Measurements from ENCODE around the gene RPL18.
"Not testable (repeated sequence)": the region's sequence is repeated elsewhere in the genome, so short reads cannot be mapped to it uniquely, and the experiment has no call there.

RPL18 gene

DNA sequence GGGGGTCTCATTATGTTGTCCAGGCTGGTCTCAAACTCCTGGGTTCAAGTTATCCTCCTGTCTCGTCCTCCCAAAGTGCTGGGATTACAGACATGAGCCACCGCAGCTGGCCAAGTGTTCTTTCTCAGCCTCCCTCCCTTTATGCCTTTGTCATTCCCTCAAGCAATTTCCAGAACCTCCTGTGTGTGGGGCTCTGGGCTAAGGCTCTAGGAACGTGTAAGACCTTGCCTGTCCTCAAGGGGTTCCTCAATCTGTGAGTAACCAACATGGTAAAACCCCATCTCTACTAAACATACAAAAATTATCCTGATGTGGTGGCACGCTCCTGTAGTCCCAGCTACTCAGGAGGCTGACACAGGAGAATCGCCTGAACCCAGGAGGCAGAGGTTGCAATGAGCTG is 28.0 kb downstream of the RPL18 start:
- no peaks in the 10 kb centered on the region for H3K27me3 ChIP-seq (replicated peaks; ENCODE audit: control insufficient read depth, insufficient read depth, low read length)
- H3K9me3 ChIP-seq (ENCODE audit: control insufficient read depth, low read length): no peaks in the 10 kb centered on the region
- H3K4me1 ChIP-seq (ENCODE audit: control insufficient read depth, insufficient read depth, low read length): peaks cover 11% of the 10 kb centered on the region
- H3K9ac ChIP-seq (ENCODE audit: low read length): no peak overlapping the region
- H3K36me3 ChIP-seq (ENCODE audit: control insufficient read depth, insufficient read depth, low read length, severe bottlenecking): no peaks in the 10 kb centered on the region
- H3K4me3 ChIP-seq (ENCODE audit: low read length): no peak overlapping the region
- no peak for DNase-seq (ENCODE audit: low read depth)

DNA sequence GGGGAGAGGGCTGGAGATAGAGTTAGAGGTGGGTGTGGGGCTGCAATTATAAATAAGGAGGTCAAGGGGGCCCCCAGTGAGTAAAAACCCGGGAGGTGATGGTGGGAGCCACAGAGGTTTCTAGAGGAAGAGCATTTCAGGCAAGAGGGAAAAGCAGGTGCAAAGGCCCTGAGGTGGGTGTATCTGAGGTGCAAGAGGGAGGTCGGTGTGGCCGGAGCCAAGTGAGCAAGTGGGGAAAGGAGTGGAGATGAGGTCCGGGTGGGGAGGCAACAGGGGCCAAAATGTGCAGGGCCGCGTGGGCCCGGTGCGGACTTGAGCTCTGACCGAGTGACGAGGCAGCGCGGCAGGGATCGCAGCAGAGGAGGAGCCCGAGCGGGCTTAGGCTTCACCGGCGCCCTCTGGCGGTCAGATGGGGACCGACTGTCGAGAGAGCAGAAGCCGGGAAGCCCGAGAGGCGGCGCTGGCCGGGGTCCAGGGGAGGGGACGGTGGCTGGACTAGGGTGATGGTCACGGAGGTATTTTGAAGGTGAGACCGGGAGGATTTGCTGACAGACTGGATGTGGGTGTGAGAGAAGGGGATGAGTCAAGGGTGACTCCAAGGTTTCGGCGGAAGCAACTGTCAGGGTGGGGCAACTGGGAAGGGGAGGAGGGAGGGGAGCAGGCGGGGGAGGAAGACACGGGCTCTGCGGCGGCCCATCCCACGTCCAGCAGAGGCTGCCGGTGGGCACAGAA is 30.1 kb downstream of the RPL18 start:
- peaks cover 18% of the 10 kb centered on the region for H3K4me1 ChIP-seq (ENCODE audit: control insufficient read depth, insufficient read depth, low read length)
- H3K36me3 ChIP-seq (ENCODE audit: control insufficient read depth, insufficient read depth, low read length, severe bottlenecking): no peaks in the 10 kb centered on the region
- no peaks in the 10 kb centered on the region for H3K27me3 ChIP-seq (replicated peaks; ENCODE audit: control insufficient read depth, insufficient read depth, low read length)
- peak overlapping the region; percentile 77 for H3K4me3 ChIP-seq (ENCODE audit: low read length)
- no peaks in the 10 kb centered on the region for H3K9me3 ChIP-seq (ENCODE audit: control insufficient read depth, low read length)
- H3K9ac ChIP-seq (ENCODE audit: low read length): peak overlapping the region; percentile 59
- DNase-seq (ENCODE audit: low read depth): peak; percentile 97

DNA sequence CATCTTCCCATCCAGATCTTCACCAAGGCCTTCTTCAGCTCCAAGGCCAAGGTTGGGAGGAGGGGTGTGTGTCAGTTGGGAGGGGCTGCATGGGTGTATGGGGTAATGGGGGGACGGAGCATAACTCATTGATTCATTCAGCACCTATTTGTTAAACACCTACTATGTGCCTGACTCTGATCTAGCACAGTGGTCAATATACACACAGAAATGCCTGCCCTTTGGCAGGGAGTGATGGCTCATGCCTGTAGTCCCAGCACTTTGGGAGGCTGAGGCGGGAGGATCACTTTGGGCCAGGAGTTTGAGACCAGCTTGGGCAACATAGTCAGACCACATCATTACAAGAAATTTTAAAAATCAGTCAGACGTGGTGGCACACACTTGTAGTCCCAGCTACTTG is 31.6 kb downstream of the RPL18 start:
- no peaks in the 10 kb centered on the region for H3K36me3 ChIP-seq (ENCODE audit: control insufficient read depth, insufficient read depth, low read length, severe bottlenecking)
- H3K9me3 ChIP-seq (ENCODE audit: control insufficient read depth, low read length): no peaks in the 10 kb centered on the region
- H3K9ac ChIP-seq (ENCODE audit: low read length): no peak overlapping the region
- peaks cover 19% of the 10 kb centered on the region for H3K4me1 ChIP-seq (ENCODE audit: control insufficient read depth, insufficient read depth, low read length)
- no peak for DNase-seq (ENCODE audit: low read depth)
- no peaks in the 10 kb centered on the region for H3K27me3 ChIP-seq (replicated peaks; ENCODE audit: control insufficient read depth, insufficient read depth, low read length)
- no peak overlapping the region for H3K4me3 ChIP-seq (ENCODE audit: low read length)

DNA sequence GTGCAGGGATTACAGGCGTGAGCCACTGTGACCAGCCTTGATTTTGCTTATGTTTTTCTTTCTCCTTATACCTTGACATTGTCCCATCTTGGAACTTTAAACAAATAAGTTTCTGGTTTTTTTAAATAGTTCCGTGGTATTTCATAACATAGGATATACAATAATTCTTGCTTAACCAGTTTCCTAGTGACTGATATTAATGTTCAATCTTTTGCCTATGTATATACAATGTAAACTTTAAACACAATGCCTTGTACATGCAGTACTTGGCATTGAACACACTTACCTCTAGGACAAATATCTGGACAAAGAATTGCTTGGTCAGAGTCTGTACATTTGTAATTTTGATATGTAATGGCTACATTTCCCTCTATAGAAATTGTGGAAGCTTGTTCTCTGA is 36.8 kb downstream of the RPL18 start:
- H3K4me1 ChIP-seq (ENCODE audit: control insufficient read depth, insufficient read depth, low read length): peaks cover 19% of the 10 kb centered on the region
- H3K4me3 ChIP-seq (ENCODE audit: low read length): no peak overlapping the region
- H3K36me3 ChIP-seq (ENCODE audit: control insufficient read depth, insufficient read depth, low read length, severe bottlenecking): no peaks in the 10 kb centered on the region
- no peak overlapping the region for H3K9ac ChIP-seq (ENCODE audit: low read length)
- DNase-seq (ENCODE audit: low read depth): no peak
- H3K27me3 ChIP-seq (replicated peaks; ENCODE audit: control insufficient read depth, insufficient read depth, low read length): no peaks in the 10 kb centered on the region
- H3K9me3 ChIP-seq (ENCODE audit: control insufficient read depth, low read length): no peaks in the 10 kb centered on the region

DNA sequence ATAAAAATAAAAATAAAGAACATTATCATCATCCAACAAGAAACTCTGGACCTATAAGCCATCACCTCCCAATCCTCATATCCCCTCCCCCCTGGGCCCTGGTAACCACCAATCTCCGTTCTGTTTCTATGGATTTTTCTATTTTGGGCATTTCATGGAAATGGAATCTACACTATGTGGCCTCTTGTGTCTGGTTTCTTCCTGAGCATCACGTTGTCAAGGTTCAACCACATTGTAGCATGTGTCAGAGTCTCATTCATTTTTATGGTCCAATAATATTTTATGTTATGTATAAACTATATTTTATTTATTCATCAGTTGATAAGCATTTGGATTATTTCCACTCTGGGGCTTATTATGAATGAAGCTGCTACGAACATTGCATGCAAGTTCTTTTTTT is 40.1 kb downstream of the RPL18 start:
- no peaks in the 10 kb centered on the region for H3K27me3 ChIP-seq (replicated peaks; ENCODE audit: control insufficient read depth, insufficient read depth, low read length)
- no peak overlapping the region for H3K4me3 ChIP-seq (ENCODE audit: low read length)
- no peaks in the 10 kb centered on the region for H3K9me3 ChIP-seq (ENCODE audit: control insufficient read depth, low read length)
- no peak overlapping the region for H3K9ac ChIP-seq (ENCODE audit: low read length)
- DNase-seq (ENCODE audit: low read depth): no peak
- H3K36me3 ChIP-seq (ENCODE audit: control insufficient read depth, insufficient read depth, low read length, severe bottlenecking): no peaks in the 10 kb centered on the region
- H3K4me1 ChIP-seq (ENCODE audit: control insufficient read depth, insufficient read depth, low read length): peaks cover 1% of the 10 kb centered on the region

DNA sequence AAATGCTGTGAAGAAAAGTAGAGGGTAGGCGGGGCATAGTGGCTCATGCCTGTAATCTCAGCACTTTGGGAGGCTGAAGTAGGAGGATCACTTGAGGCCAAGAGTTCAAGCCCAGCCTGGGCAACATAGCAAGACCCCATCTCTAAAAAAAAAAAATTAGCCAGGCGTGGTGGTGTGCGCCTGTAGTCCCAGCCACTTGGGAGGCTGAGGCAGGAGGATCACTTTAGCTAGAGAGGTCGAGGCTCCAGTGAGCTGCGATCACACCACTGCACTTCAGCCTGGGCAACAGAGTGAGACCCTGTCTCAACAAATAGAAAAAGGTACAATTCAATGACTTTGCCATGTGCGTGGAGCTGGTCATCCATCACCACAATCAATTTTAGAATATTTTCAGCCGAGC is 41.1 kb downstream of the RPL18 start:
- DNase-seq (ENCODE audit: low read depth); H3K27me3 ChIP-seq (replicated peaks; ENCODE audit: control insufficient read depth, insufficient read depth, low read length); H3K9me3 ChIP-seq (ENCODE audit: control insufficient read depth, low read length); H3K4me3 ChIP-seq (ENCODE audit: low read length); H3K36me3 ChIP-seq (ENCODE audit: control insufficient read depth, insufficient read depth, low read length, severe bottlenecking); H3K4me1 ChIP-seq (ENCODE audit: control insufficient read depth, insufficient read depth, low read length); H3K9ac ChIP-seq (ENCODE audit: low read length): not testable (repeated sequence)

DNA sequence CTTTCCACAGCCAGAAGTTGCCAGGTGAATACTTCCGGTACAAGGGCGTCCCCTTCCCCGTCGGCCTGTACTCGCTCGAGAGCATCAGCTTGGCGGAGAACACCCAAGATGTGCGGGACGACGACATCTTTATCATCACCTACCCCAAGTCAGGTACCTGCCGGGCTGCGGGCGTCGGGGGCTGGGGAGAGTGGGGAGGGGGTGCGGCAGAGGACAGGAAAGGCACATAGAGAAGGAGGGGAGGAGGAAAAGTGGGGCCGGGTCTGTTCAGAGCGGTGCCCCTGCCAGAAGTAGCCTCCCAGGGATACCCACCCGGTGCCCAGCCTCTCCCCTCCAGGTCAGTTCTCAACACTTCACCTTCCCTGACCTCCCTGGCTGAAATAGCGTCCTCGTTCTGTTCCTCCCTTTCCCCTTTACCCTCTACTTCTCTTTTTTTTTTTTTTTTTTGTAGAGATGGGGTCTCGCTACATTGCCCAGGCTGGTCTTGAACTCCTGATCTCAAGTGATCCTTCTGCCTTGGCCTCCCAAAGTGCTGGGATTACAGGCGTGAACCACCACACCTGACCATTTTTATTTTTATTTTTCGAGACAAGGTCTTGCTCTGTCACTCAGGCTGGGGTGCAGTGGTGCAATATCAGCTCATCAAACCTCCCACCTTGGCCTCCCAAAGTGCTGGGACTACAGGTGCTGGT is 42.9 kb downstream of the RPL18 start:
- DNase-seq (ENCODE audit: low read depth): no peak
- Histone ChIP-seq H3K9ac (ENCODE audit: low read length) (no peak overlapping the region), H3K9me3 (ENCODE audit: control insufficient read depth, low read length) (no peaks in the 10 kb centered on the region), H3K36me3 (ENCODE audit: control insufficient read depth, insufficient read depth, low read length, severe bottlenecking) (no peaks in the 10 kb centered on the region), H3K4me3 (ENCODE audit: low read length) (no peak overlapping the region), H3K4me1 (ENCODE audit: control insufficient read depth, insufficient read depth, low read length) (no peaks in the 10 kb centered on the region), H3K27me3 (replicated peaks; ENCODE audit: control insufficient read depth, insufficient read depth, low read length) (no peaks in the 10 kb centered on the region)

DNA sequence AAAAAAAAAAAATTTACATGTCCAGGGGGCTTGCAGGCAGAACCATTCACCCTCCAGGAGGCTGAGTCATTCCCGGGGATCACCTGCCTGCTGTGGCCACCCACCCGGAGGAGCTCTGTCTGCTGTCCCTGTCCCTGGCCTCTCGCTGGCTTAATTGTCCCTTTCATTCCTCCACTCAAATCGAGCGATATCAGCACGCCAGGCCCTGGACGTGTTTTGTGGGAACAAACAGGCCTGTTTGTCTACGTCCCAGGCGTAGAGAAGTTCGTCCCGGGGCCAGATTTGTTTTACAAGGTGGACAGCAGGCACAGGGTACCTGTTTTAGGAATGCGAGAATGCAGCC is 45.8 kb downstream of the RPL18 start:
- no peaks in the 10 kb centered on the region for H3K27me3 ChIP-seq (replicated peaks; ENCODE audit: control insufficient read depth, insufficient read depth, low read length)
- peaks cover 6% of the 10 kb centered on the region for H3K4me1 ChIP-seq (ENCODE audit: control insufficient read depth, insufficient read depth, low read length)
- H3K4me3 ChIP-seq (ENCODE audit: low read length): no peak overlapping the region
- H3K9me3 ChIP-seq (ENCODE audit: control insufficient read depth, low read length): no peaks in the 10 kb centered on the region
- no peak overlapping the region for H3K9ac ChIP-seq (ENCODE audit: low read length)
- no peaks in the 10 kb centered on the region for H3K36me3 ChIP-seq (ENCODE audit: control insufficient read depth, insufficient read depth, low read length, severe bottlenecking)
- no peak for DNase-seq (ENCODE audit: low read depth)

DNA sequence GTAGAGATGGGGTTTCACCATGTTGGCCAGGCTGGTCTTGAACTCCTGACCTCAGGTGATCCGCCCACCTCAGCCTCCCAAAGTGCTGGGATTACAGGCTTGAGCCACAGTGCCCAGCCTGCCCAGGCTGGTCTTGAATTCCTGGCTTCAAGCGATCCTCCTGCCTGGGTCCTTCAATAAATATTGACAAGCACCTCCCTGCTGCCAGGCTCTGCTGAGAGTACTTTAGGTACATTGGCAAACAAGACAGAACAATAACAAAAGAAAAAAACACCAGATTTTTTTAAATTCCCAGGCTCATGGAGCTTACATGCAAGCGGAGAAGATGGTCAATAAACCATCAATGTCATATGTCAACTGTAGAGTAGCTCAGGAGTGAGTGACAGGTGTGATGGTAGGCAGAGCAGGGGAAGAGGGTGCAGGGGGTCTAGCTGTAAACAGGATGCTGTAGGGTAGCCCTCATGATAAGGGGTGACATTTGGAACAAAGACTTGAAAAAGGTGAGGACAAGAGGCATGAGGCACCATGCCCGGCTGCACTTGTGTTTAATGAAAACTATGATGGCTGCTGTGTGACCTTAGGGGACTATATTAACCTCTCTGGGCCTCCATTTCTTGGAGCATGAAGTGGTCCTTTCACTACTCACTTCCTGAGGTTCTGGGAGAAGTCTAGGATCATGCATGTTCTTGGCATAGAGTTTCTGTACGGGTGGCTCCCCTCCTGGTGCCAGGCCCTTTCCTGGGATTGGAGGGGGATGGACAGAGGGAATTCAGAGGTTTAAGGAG is 47.4 kb downstream of the RPL18 start:
- H3K4me3 ChIP-seq (ENCODE audit: low read length): no peak overlapping the region
- H3K9ac ChIP-seq (ENCODE audit: low read length): no peak overlapping the region
- H3K36me3 ChIP-seq (ENCODE audit: control insufficient read depth, insufficient read depth, low read length, severe bottlenecking): no peaks in the 10 kb centered on the region
- H3K27me3 ChIP-seq (replicated peaks; ENCODE audit: control insufficient read depth, insufficient read depth, low read length): no peaks in the 10 kb centered on the region
- DNase-seq (ENCODE audit: low read depth): no peak
- peaks cover 14% of the 10 kb centered on the region for H3K4me1 ChIP-seq (ENCODE audit: control insufficient read depth, insufficient read depth, low read length)
- no peaks in the 10 kb centered on the region for H3K9me3 ChIP-seq (ENCODE audit: control insufficient read depth, low read length)

DNA sequence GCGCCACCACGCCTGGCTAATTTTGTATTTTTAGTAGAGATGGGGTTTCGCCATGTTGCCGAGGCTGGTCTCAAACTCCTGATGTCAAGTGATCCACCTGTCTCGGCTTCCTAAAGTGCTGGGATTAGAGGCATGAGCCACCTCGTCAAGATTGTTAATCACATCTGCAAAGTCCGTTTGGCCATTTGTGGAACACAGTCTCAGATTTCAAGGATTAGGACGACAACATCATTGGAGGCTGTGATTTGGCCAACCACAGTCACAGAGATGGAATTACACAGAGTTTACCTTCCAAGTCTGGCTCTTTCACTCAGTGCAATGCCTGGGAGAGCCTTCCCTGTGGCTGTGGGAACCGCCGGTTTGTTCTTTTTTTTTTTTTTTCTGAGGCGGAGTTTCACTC is 49.2 kb downstream of the RPL18 start:
- peaks cover 14% of the 10 kb centered on the region for H3K4me1 ChIP-seq (ENCODE audit: control insufficient read depth, insufficient read depth, low read length)
- no peaks in the 10 kb centered on the region for H3K27me3 ChIP-seq (replicated peaks; ENCODE audit: control insufficient read depth, insufficient read depth, low read length)
- no peak overlapping the region for H3K9ac ChIP-seq (ENCODE audit: low read length)
- peak; percentile 20 for DNase-seq (ENCODE audit: low read depth)
- no peaks in the 10 kb centered on the region for H3K9me3 ChIP-seq (ENCODE audit: control insufficient read depth, low read length)
- no peak overlapping the region for H3K4me3 ChIP-seq (ENCODE audit: low read length)
- H3K36me3 ChIP-seq (ENCODE audit: control insufficient read depth, insufficient read depth, low read length, severe bottlenecking): no peaks in the 10 kb centered on the region

DNA sequence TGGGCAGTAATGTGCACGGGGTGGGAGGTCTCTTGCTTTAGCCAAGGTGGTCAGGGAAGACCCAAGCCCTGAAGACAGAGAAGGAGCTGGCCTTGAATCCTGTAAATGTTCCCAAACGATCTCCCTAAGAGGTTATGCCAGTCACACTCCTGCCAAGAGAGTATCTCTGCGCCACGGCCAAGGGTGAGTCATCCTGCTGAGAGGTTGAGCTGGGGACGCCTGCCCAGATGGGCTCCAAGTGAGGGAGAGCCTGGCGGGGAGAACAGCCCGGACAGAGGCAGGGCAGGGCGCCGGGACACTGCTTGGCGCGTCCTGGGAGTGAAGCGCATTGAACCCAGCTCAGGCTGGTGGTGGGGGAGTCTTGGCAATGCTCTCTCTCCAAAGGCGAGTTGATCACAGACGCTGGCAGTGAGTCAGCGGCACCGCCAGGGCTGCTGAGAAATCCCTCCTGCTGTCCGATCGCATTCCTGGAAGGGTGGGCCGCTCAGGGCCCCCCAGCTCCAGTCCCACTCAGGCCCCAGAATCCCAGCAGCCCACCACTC is 50.6 kb downstream of the RPL18 start:
- Histone ChIP-seq H3K36me3 (ENCODE audit: control insufficient read depth, insufficient read depth, low read length, severe bottlenecking) (no peaks in the 10 kb centered on the region), H3K9me3 (ENCODE audit: control insufficient read depth, low read length) (no peaks in the 10 kb centered on the region), H3K27me3 (replicated peaks; ENCODE audit: control insufficient read depth, insufficient read depth, low read length) (no peaks in the 10 kb centered on the region), H3K9ac (ENCODE audit: low read length) (peak overlapping the region; percentile 71), H3K4me1 (ENCODE audit: control insufficient read depth, insufficient read depth, low read length) (peaks cover 14% of the 10 kb centered on the region), H3K4me3 (ENCODE audit: low read length) (peak overlapping the region; percentile 56)
- DNase-seq (ENCODE audit: low read depth): peak; percentile 96

All from adipocyte (in vitro differentiated cells).